PC-9 (cell line): ENCODE measurements around the gene GTPBP8. TPM values are rescaled to one million over a fixed set of nuclear protein-coding genes. Genes with fewer than 3 reads are reported as not detected.

Source experiments
- Bru-seq: library from RNA; stranded (reverse); fragments of 400-500 nt; gene quantifications from one replicate; lab custom pipeline; 2021; lab: Mats Ljungman, UMichigan
- BruChase-seq, 2 experiments: library from RNA; stranded (reverse); fragments of 400-500 nt; gene quantifications; one replicate each; lab custom pipeline; 2021; lab: Mats Ljungman, UMichigan
- BruUV-seq: library from RNA; stranded (reverse); fragments of 400-500 nt; replicated peaks from 2 replicates; lab custom pipeline; 2021; lab: Mats Ljungman, UMichigan
- CTCF ChIA-PET: fragments of 300-600 bp; sonication (Branson Sonifier 250); formaldehyde crosslinking; loops from one replicate; lab custom pipeline; 2022; ENCODE audit warnings: antibody characterized with exemption; lab: Charles Lee
- POLR2A ChIA-PET: fragments of 300-600 bp; sonication (Branson Sonifier 250); formaldehyde crosslinking; loops from one replicate; lab custom pipeline; 2022; ENCODE audit warnings: antibody characterized with exemption; ENCODE audit not compliant: unreplicated experiment; lab: Charles Lee
- DNase-seq, 2 experiments: peaks; one replicate each; pipeline versions ENCODE4 v3.0.0 to v3.0.0-alpha.2; 2015 to 2022; ENCODE audit warnings: mixed read lengths in 1 of 2
- H2AFZ ChIP-seq: fragments of 200-600 bp; sonication (generic); 2 replicates; pipeline ENCODE4 v1.8.1; 2017; ENCODE audit warnings: antibody characterized with exemption
- H3F3A ChIP-seq: fragments of 200-600 bp; sonication (generic); 2 replicates; pipeline ENCODE4 v1.8.1; 2017; ENCODE audit warnings: antibody characterized with exemption, mild to moderate bottlenecking, low read depth; ENCODE audit not compliant: insufficient read depth
- H3K27ac ChIP-seq: fragments of 200-600 bp; sonication (generic); 2 replicates; pipeline ENCODE4 v1.6.1; 2016; ENCODE audit warnings: mixed run types
- H3K27me3 ChIP-seq: fragments of 200-600 bp; sonication (generic); 2 replicates; pipeline ENCODE4 v1.6.1; 2016; ENCODE audit warnings: low read depth, mixed run types; ENCODE audit not compliant: insufficient read depth
- H3K36me3 ChIP-seq: fragments of 200-600 bp; sonication (generic); 2 replicates; pipeline ENCODE4 v1.6.1; 2016; ENCODE audit warnings: low read depth, mixed run types
- H3K4me1 ChIP-seq: fragments of 200-600 bp; sonication (generic); replicated peaks from 2 replicates; pipeline ENCODE4 v1.6.1; 2016; ENCODE audit warnings: mixed run types; ENCODE audit not compliant: insufficient read depth
- H3K4me2 ChIP-seq: fragments of 200-600 bp; sonication (generic); 2 replicates; pipeline ENCODE4 v1.6.1; 2017; ENCODE audit warnings: mixed run types
- H3K4me3 ChIP-seq: fragments of 200-600 bp; sonication (generic); 2 replicates; pipeline ENCODE4 v1.6.1; 2016; ENCODE audit warnings: mixed run types
- H3K79me2 ChIP-seq: fragments of 200-600 bp; sonication (generic); 2 replicates; pipeline ENCODE4 v1.6.1; 2017; ENCODE audit warnings: low read depth, mixed run types
- H3K9me2 ChIP-seq: fragments of 200-600 bp; sonication (generic); 2 replicates; pipeline ENCODE4 v1.8.1; 2017; ENCODE audit warnings: mild to moderate bottlenecking; ENCODE audit not compliant: insufficient read depth
- H3K9me3 ChIP-seq: fragments of 200-600 bp; sonication (generic); 2 replicates; pipeline ENCODE4 v1.8.1; 2016; ENCODE audit warnings: low read depth; ENCODE audit not compliant: insufficient read depth
- H4K20me1 ChIP-seq: fragments of 200-600 bp; sonication (generic); 2 replicates; pipeline ENCODE4 v1.8.1; 2017; ENCODE audit not compliant: insufficient read depth
- CTCF ChIP-seq: fragments of 200-600 bp; sonication (generic); conservative IDR thresholded peaks from 2 replicates; pipeline ENCODE4 v1.6.1; 2017; ENCODE audit warnings: mixed run types, antibody characterized with exemption, mild to moderate bottlenecking, moderate library complexity
- EZH2 ChIP-seq: fragments of 200-600 bp; sonication (generic); IDR thresholded peaks from 2 replicates; pipeline ENCODE4 v1.8.0; 2017; ENCODE audit warnings: antibody characterized with exemption, low read depth
- intact Hi-C: fragments of 100-400 bp; cut with micrococcal nuclease; formaldehyde crosslinking; loops from one replicate; pipeline ENCODE4 v1.10.0; 2022; ENCODE audit not compliant: unreplicated experiment
- long read RNA-seq: library from polyadenylated mRNA; stranded (forward); transcript quantifications from one replicate; pipeline ENCODE4 v2.0.0, GENCODE V29; 2022
- total RNA-seq: library from RNA; stranded (reverse); gene quantifications from 2 replicates; pipeline ENCODE4 v1.2.3, GENCODE V29; 2021

The GTPBP8 gene
- total RNA-seq, result 27.9 and 34.3 TPM in 2 replicates
- percentile 92 among the genes with signal in this experiment for Bru-seq, nascent RNA
- percentile 86 among the genes with signal in this experiment for BruChase-seq, experiment 1, labeled RNA remaining after a 2-hour chase
- BruChase-seq, experiment 2, labeled RNA remaining after a 6-hour chase, result percentile 90 among the genes with signal in this experiment
- long read RNA-seq, transcript GTPBP8-202 (5 exons, 1,787 nt), result minor isoform, 5 of 66 reads
- long read RNA-seq, transcript GTPBP8-203 (6 exons, 1,360 nt), result major isoform, 43 of 66 reads
- long read RNA-seq, transcript GTPBP8-207 (5 exons, 715 nt), result minor isoform, 11 of 66 reads
- long read RNA-seq, partial matches to known transcripts, result 1 of 66 reads
- long read RNA-seq, other reads (novel, unspliced or antisense), result 5 of 66 reads

GRCh38 chr3:112990672-112991602 lies at the start of gene GTPBP8:
GTPBP8 (plus strand) TSS chr3:112990984; CDS start chr3:112991000, 16 bp downstream.
- Histone ChIP-seq H3K27me3 (no peaks in the 10 kb centered on the region), H2AFZ (peak within 1 kb of the TSS; percentile 87), H4K20me1 (no peaks in the 10 kb centered on the region), H3K9me2 (no peaks in the 10 kb centered on the region), H3K79me2 (peaks cover 44% of the 10 kb centered on the region), H3K4me3 (peak within 1 kb of the TSS; percentile 95), H3K36me3 (0 out of 2 replicates have a peak, but pooled peaks cover 3% of the 10 kb centered on the region), H3F3A (peaks cover 9% of the 10 kb centered on the region), H3K27ac (peak within 1 kb of the TSS; percentile 98), H3K4me1 (peaks cover 29% of the 10 kb centered on the region), H3K4me2 (peak within 1 kb of the TSS; percentile 84), H3K9me3 (no peaks in the 10 kb centered on the region)
- TF ChIP-seq EZH2 (no peak), CTCF (peak; percentile 25; the same call in 1 of the 2 replicates)
- intact Hi-C loops, result loop anchor here (1.0 to 5.0 kb wide), 6 partner anchors 174 to 429 kb away; partner anchors contain the start of genes ATG3 and SLC35A5
- ChIA-PET CTCF (interaction anchor here (0.6 to 1.8 kb wide), 4 partner anchors 11 to 367 kb away, joined by 3 to 6 read pairs (median 4); no protein-coding TSS in a partner anchor), POLR2A (interaction anchor here (0.5 to 1.0 kb wide), 10 partner anchors 26 to 1253 kb away, joined by 3 to 11 read pairs (median 4); a partner anchor contains a TSS)
- DNase-seq, result peak; percentile 87 to 90
- BruUV-seq, result TSS peak; percentile 86

- Histone ChIP-seq H3K9me3 (no peaks in the 10 kb centered on the region), H3F3A (no peaks in the 10 kb centered on the region), H3K36me3 (no peaks in the 10 kb centered on the region), H4K20me1 (no peaks in the 10 kb centered on the region), H3K27me3 (no peaks in the 10 kb centered on the region), H3K4me2 (no peak overlapping the region), H3K4me3 (no peak overlapping the region), H3K79me2 (no peaks in the 10 kb centered on the region), H3K9me2 (no peaks in the 10 kb centered on the region), H2AFZ (no peak overlapping the region), H3K4me1 (no peaks in the 10 kb centered on the region), H3K27ac (no peak overlapping the region)
- TF ChIP-seq EZH2 (no peak), CTCF (no peak)
- intact Hi-C loops, result no loop called here
- DNase-seq, result no peak
- ChIA-PET CTCF (no interaction called here), POLR2A (interaction anchor here (0.6 kb wide), 1 partner anchor 11 kb away, joined by 3 read pairs; no protein-coding TSS in a partner anchor)
- no TSS peak for BruUV-seq
Measured at GRCh38 chr3:112948346-112948838, 42.4 kb upstream of the GTPBP8 start.

- no peak overlapping the region for H3K4me2 ChIP-seq
- CTCF ChIA-PET, result no interaction called here
- POLR2A ChIA-PET, result no interaction called here
- no peaks in the 10 kb centered on the region for H3K79me2 ChIP-seq
- no peaks in the 10 kb centered on the region for H3K9me2 ChIP-seq
- no peaks in the 10 kb centered on the region for H3K9me3 ChIP-seq
- no peak overlapping the region for H3K27ac ChIP-seq
- no peak for DNase-seq
- H2AFZ ChIP-seq, result no peak overlapping the region
- no peaks in the 10 kb centered on the region for H4K20me1 ChIP-seq
- no peak overlapping the region for H3K4me3 ChIP-seq
- intact Hi-C loops, result no loop called here
- TF ChIP-seq CTCF (no peak), EZH2 (no peak)
- no peaks in the 10 kb centered on the region for H3K36me3 ChIP-seq
- H3F3A ChIP-seq, result no peaks in the 10 kb centered on the region
- H3K27me3 ChIP-seq, result no peaks in the 10 kb centered on the region
- no peaks in the 10 kb centered on the region for H3K4me1 ChIP-seq
- no TSS peak for BruUV-seq
Measured at GRCh38 chr3:112956351-112956750, 34.4 kb upstream of the GTPBP8 start.
